Type B pancreatic cell (in vitro differentiated cells): ENCODE measurements around the gene HAPLN3. TPM values are rescaled to one million over a fixed set of nuclear protein-coding genes. Genes with fewer than 3 reads are reported as not detected.

Experiments
- DNase-seq: peaks from one replicate; pipeline ENCODE4 v3.0.0; 2021; ENCODE audit warnings: mixed read lengths; ENCODE audit not compliant: unreplicated experiment; ENCODE audit errors: extremely low spot score
- H3K27ac Mint-ChIP-seq: 2 replicates; pipeline ENCODE4 v1.8.0; 2021; ENCODE audit warnings: mild to moderate bottlenecking, mixed read lengths
- H3K27me3 Mint-ChIP-seq: 2 replicates; pipeline ENCODE4 v1.8.0; 2021; ENCODE audit warnings: mixed read lengths
- H3K36me3 Mint-ChIP-seq: 2 replicates; pipeline ENCODE4 v1.8.0; 2021; ENCODE audit warnings: mixed read lengths
- H3K4me1 Mint-ChIP-seq: one replicate; pipeline ENCODE4 v1.8.0; 2021; ENCODE audit warnings: mixed read lengths; ENCODE audit not compliant: unreplicated experiment
- H3K4me3 Mint-ChIP-seq: 2 replicates; pipeline ENCODE4 v1.8.0; 2021; ENCODE audit warnings: mild to moderate bottlenecking, mixed read lengths
- H3K9me3 Mint-ChIP-seq: 2 replicates; pipeline ENCODE4 v1.8.0; 2021; ENCODE audit warnings: mixed read lengths
- CTCF ChIP-seq: fragments of 200-600 bp; sonication (generic); conservative IDR thresholded peaks from 2 replicates; pipeline ENCODE4 v1.5.0; 2021; ENCODE audit warnings: antibody characterized with exemption, mild to moderate bottlenecking
- total RNA-seq: library from RNA; stranded (reverse); gene quantifications from 2 replicates; pipeline ENCODE4 v1.2.1, GENCODE V29; 2021; ENCODE audit warnings: low replicate concordance

The HAPLN3 gene
- total RNA-seq, 1 donor from 2014 or later = 10.4 TPM

GRCh38 chr15:88833731-88834100, 61.6 kb downstream of the HAPLN3 start:
- H3K9me3 Mint-ChIP-seq = no peaks in the 10 kb centered on the region
- TF ChIP-seq CTCF = no peak
- no peaks in the 10 kb centered on the region for H3K36me3 Mint-ChIP-seq
- no peak for DNase-seq
- H3K27me3 Mint-ChIP-seq = no peaks in the 10 kb centered on the region
- H3K4me3 Mint-ChIP-seq = no peak overlapping the region
- H3K4me1 Mint-ChIP-seq = no peaks in the 10 kb centered on the region
- no peak overlapping the region for H3K27ac Mint-ChIP-seq

DNA sequence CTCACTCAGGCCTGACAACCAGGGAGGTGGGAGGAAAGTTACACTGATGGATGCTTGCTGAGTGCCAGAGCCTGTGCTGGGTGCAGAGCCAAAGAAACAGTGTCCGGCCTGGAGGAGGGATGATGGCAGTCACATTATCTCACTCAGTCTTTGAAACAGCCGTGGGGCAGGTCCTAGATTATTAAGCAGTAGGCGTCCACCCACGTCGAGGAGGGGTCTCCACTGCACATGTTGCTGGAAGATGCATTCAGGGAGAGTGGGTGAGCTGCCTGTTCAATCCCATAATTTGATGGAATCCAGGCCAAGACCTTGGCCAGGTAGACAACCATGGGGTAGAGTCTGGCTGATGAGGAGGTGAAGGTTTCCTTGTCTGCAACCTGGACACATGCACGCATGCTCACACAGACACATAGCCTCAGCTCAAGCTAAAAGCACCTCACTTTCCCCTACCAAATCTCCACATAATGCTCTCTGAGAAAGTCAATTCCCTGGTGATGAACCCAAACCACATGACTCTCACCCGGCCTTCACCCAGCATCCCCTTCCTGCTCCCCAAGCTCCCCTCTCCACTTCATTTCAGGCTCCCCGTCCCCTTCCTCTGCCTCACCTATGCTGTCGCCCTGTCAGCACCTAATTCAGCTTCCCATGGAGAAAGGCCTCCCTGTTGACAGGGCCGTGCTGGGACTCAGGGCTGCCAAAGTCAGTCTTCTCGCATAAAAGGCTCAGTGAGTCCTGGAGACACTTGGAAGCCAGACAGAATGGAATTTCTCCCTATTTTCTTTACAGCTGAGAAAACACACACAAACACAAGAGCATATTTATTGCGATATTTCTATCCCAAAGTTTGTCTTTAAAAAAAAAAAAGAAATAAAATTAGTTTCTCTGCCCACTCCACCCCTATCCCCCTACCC, 62.3 kb downstream of the HAPLN3 start:
- no peaks in the 10 kb centered on the region for H3K9me3 Mint-ChIP-seq
- no peaks in the 10 kb centered on the region for H3K4me1 Mint-ChIP-seq
- no peak overlapping the region for H3K4me3 Mint-ChIP-seq
- TF ChIP-seq CTCF = no peak
- no peaks in the 10 kb centered on the region for H3K27me3 Mint-ChIP-seq
- no peak for DNase-seq
- H3K27ac Mint-ChIP-seq = no peak overlapping the region
- H3K36me3 Mint-ChIP-seq = no peaks in the 10 kb centered on the region

GRCh38 chr15:88830016-88830415, 65.3 kb downstream of the HAPLN3 start:
- Mint-ChIP-seq H3K27me3 (peaks cover 3% of the 10 kb centered on the region), H3K27ac (no peak overlapping the region), H3K36me3 (no peaks in the 10 kb centered on the region), H3K9me3 (no peaks in the 10 kb centered on the region), H3K4me3 (no peak overlapping the region), H3K4me1 (peaks cover 5% of the 10 kb centered on the region)
- DNase-seq = no peak
- TF ChIP-seq CTCF = no peak

GRCh38 chr15:88828791-88829190, 66.6 kb downstream of the HAPLN3 start:
- Mint-ChIP-seq H3K9me3 (no peaks in the 10 kb centered on the region), H3K27ac (no peak overlapping the region), H3K36me3 (no peaks in the 10 kb centered on the region), H3K27me3 (peaks cover 3% of the 10 kb centered on the region), H3K4me3 (no peak overlapping the region), H3K4me1 (peaks cover 5% of the 10 kb centered on the region)
- TF ChIP-seq CTCF = no peak
- no peak for DNase-seq

Other genes with a start within 250 kb of the HAPLN3 start
- gene ACAN, start 92.1 kb downstream of the HAPLN3 start, total RNA-seq = 0.05 and 6.9 TPM in 2 replicates
- gene MFGE8, start 17.8 kb upstream of the HAPLN3 start, total RNA-seq = 82.0 and 162 TPM in 2 replicates
- gene ABHD2, start 192.9 kb upstream of the HAPLN3 start, total RNA-seq = 55.4 and 63.9 TPM in 2 replicates